B cell (primary cell): Measurements from ENCODE around the gene WBP1. TPM values are rescaled to one million over a fixed set of nuclear protein-coding genes. Genes with fewer than 3 reads are reported as not detected.

Experiments used
- ATAC-seq: fragments of 200-7000 bp; cut with Tn5 transposase; one replicate; pipeline ENCODE4 v1.10.0; 2021; ENCODE audit warnings: low read depth, mild to moderate bottlenecking, moderate number of reproducible peaks, moderate library complexity
- CTCF ChIA-PET: fragments of 350-600 bp; sonication (Branson Sonifier 250); formaldehyde crosslinking; loops from one replicate; lab custom pipeline; 2021; ENCODE audit warnings: antibody characterized with exemption, inconsistent platforms; lab: Charles Lee
- POLR2A ChIA-PET: fragments of 350-600 bp; sonication (Branson Sonifier 250); formaldehyde crosslinking; loops from one replicate; lab custom pipeline; 2021; ENCODE audit warnings: antibody characterized with exemption; lab: Charles Lee
- DNase-seq: peaks from one replicate; pipeline ENCODE4 v3.0.0; 2013
- H2AFZ ChIP-seq: 2 replicates; pipeline ENCODE4 v1.6.1; 2012; ENCODE audit warnings: mild to moderate bottlenecking, low read depth, low read length; ENCODE audit not compliant: insufficient read depth, poor library complexity, severe bottlenecking
- H3K27ac ChIP-seq, 2 donors: 1 replicate in 1 of 2; 2 replicates in 1 of 2; pipeline ENCODE4 v1.5.1; 2012 to 2013; ENCODE audit warnings: low read length in 2 of 2, mild to moderate bottlenecking in 2 of 2, moderate library complexity in 1 of 2
- H3K27me3 ChIP-seq, 4 experiments: fragments of 200-600 bp in 1 of 4; sonication (generic) in 1 of 4; replicated peaks in 1 of 4; 1 replicate in 2 of 4; 2 replicates in 2 of 4; pipeline versions ENCODE4 v1.6.1 to v1.7.0; 2013 to 2016; ENCODE audit warnings: low read length in 3 of 4, mild to moderate bottlenecking in 2 of 4, mixed read lengths in 1 of 4, moderate library complexity in 1 of 4; ENCODE audit not compliant: insufficient read depth in 4 of 4, control insufficient read depth in 3 of 4; ENCODE audit errors: control extremely low read depth in 1 of 4
- H3K36me3 ChIP-seq, 2 experiments: replicated peaks in 1 of 2; 1 replicate in 1 of 2; 2 replicates in 1 of 2; pipeline versions ENCODE4 v1.6.1 to v1.7.1; 2013; ENCODE audit warnings: low read length in 1 of 2; ENCODE audit not compliant: insufficient read depth in 2 of 2, control insufficient read depth in 1 of 2; ENCODE audit errors: control extremely low read depth in 1 of 2, extremely low read depth in 1 of 2
- H3K4me1 ChIP-seq, 2 donors: fragments of 200-600 bp in 1 of 2; sonication (generic) in 1 of 2; 1 replicate in 1 of 2; 2 replicates in 1 of 2; pipeline versions ENCODE4 v1.5.1 to v1.6.1; 2013 to 2017; ENCODE audit warnings: low read length in 2 of 2; ENCODE audit not compliant: control insufficient read depth in 2 of 2, insufficient read depth in 2 of 2
- H3K4me2 ChIP-seq: replicated peaks from 2 replicates; pipeline ENCODE3; 2012; ENCODE audit warnings: mild to moderate bottlenecking, low read depth, low read length; ENCODE audit not compliant: poor library complexity, severe bottlenecking
- H3K4me3 ChIP-seq, 5 experiments: fragments of 200-600 bp in 1 of 5; sonication (generic) in 1 of 5; 1 replicate in 3 of 5; 2 replicates in 2 of 5; pipeline versions ENCODE4 v1.5.1 to v1.7.0; 2011 to 2016; ENCODE audit warnings: low read length in 4 of 5, mild to moderate bottlenecking in 4 of 5, low read depth in 2 of 5, control low read depth in 1 of 5, moderate library complexity in 1 of 5; ENCODE audit not compliant: insufficient read depth in 1 of 5; ENCODE audit errors: control extremely low read depth in 1 of 5, extremely low read depth in 1 of 5
- H3K79me2 ChIP-seq: fragments of 200-600 bp; sonication (generic); one replicate; pipeline ENCODE4 v1.6.0; 2016; ENCODE audit warnings: low read length; ENCODE audit not compliant: control insufficient read depth, insufficient read depth
- H3K9ac ChIP-seq: fragments of 200-600 bp; sonication (generic); 2 replicates; pipeline ENCODE4 v1.6.1; 2017; ENCODE audit warnings: mild to moderate bottlenecking, low read length, moderate library complexity
- H3K9me3 ChIP-seq, 3 donors: one replicate each; pipeline versions ENCODE4 v1.6.1 to v1.7.1; 2013; ENCODE audit warnings: low read length in 2 of 3; ENCODE audit not compliant: control insufficient read depth in 2 of 3, insufficient read depth in 1 of 3; ENCODE audit errors: control extremely low read depth in 1 of 3
- H4K20me1 ChIP-seq: 2 replicates; pipeline ENCODE4 v1.6.0; 2012; ENCODE audit warnings: mild to moderate bottlenecking, low read length; ENCODE audit not compliant: insufficient read depth, control insufficient read depth, poor library complexity, severe bottlenecking
- H3K27ac Mint-ChIP-seq: one replicate; pipeline ENCODE4 v1.8.0; 2021; ENCODE audit warnings: mixed read lengths
- H3K27me3 Mint-ChIP-seq: one replicate; pipeline ENCODE4 v1.8.0; 2021; ENCODE audit warnings: mixed read lengths
- H3K4me1 Mint-ChIP-seq: one replicate; pipeline ENCODE4 v1.8.0; 2021; ENCODE audit warnings: mixed read lengths
- H3K4me3 Mint-ChIP-seq: one replicate; pipeline ENCODE4 v1.8.0; 2021; ENCODE audit warnings: mixed read lengths
- H3K9me3 Mint-ChIP-seq: one replicate; pipeline ENCODE4 v1.8.0; 2022; ENCODE audit warnings: mixed read lengths; ENCODE audit not compliant: insufficient read depth
- CTCF ChIP-seq: fragments of 200-600 bp; IDR thresholded peaks from one replicate; pipeline ENCODE4 v1.8.0; 2022; ENCODE audit warnings: antibody characterized with exemption, mild to moderate bottlenecking
- EZH2 ChIP-seq: IDR thresholded peaks from 2 replicates; pipeline ENCODE4 v1.6.1; 2012; ENCODE audit warnings: borderline replicate concordance, low read depth, mild to moderate bottlenecking, moderate library complexity, low read length; ENCODE audit not compliant: insufficient read depth, poor library complexity, severe bottlenecking
- WGBS: methylation state at CpG from one replicate; pipeline ENCODE4 v1.1.5; 2013; ENCODE audit warnings: missing lambda C conversion rate; ENCODE audit not compliant: insufficient coverage; 5-methylcytosine and 5-hydroxymethylcytosine counted together
- intact Hi-C: fragments of 100-400 bp; cut with micrococcal nuclease; formaldehyde crosslinking; loops from one replicate; pipeline ENCODE4 v1.10.0; 2022
- polyA plus RNA-seq: library from polyadenylated mRNA; depleted of rRNA; stranded (reverse); fragments of >200 nt; gene quantifications from 2 replicates; pipeline ENCODE4 v1.2.3, GENCODE V29; 2012
- total RNA-seq, 2 donors: library from RNA; stranded (reverse); fragments of 120-200 nt in 1 of 2; gene quantifications; 1 replicate in 1 of 2; 2 replicates in 1 of 2; pipeline versions ENCODE4 v1.2.3 to v1.2.4, GENCODE V29; 2013 to 2022

Gene WBP1
- total and polyA plus RNA-seq, 2 donors (not counting 1 experiment from before 2014, with no cell fraction given) = 98.4 to 207 TPM

DNA sequence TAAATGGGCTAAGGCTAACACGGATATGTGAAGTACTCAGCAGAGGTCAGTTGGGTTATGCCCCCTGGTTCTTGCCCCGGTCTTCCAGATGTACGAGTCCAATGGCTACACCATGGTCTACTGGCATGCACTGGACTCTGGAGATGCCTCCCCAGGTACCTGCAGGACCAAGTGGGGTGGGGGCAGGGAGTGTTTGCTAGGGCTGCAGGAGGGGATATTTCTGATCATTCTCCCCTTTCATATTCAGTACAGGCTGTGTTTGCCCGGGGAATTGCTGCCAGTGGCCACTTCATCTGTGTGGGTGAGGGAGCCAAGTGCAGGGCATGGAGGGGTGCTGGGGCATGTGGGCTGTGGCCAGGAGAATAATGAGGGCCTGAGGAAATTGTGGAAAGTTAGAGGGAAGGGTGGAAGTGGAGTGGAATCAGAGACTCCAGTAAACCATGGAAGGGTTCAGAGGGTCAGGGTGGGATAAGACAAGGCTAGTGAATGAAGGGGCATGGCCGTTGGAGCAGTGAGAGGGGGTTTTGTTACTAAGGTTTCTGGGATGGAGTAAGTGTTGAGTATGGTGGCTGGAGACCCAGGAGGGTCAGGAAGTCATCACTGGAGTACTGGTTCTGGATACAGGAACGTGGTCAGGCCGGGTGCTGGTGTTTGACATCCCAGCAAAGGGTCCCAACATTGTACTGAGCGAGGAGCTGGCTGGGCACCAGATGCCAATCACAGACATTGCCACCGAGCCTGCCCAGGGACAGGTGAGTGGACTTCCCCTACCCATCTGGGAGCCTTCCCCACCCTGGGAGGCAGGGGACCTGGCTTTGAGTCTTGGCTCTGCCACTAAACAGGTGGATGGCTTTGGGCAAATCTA is 34.8 kb upstream of the WBP1 start:
- Histone ChIP-seq H3K36me3 (peaks cover 0 to 11% of the 10 kb centered on the region in 2 experiments), H2AFZ (no peak overlapping the region), H3K27me3 (no peaks in the 10 kb centered on the region), H3K27ac (no peak overlapping the region), H3K4me3 (no peak overlapping the region), H3K79me2 (no peaks in the 10 kb centered on the region), H3K9ac (no peak overlapping the region), H3K4me2 (no peak overlapping the region), H3K9me3 (no peaks in the 10 kb centered on the region), H4K20me1 (no peaks in the 10 kb centered on the region), H3K4me1 (peaks cover 22 to 31% of the 10 kb centered on the region in 2 donors)
- Mint-ChIP-seq H3K4me3 (peak overlapping the region; percentile 98), H3K27me3 (no peaks in the 10 kb centered on the region), H3K9me3 (no peaks in the 10 kb centered on the region), H3K4me1 (peaks cover 32% of the 10 kb centered on the region), H3K27ac (no peak overlapping the region)
- ChIA-PET CTCF (no interaction called here), POLR2A (no interaction called here)
- 92% methylated on average over 6 of the region's 9 CpGs for WGBS
- ATAC-seq (no peak), DNase-seq (no peak)
- no peak for TF ChIP-seq EZH2
- no peak for TF ChIP-seq CTCF
- intact Hi-C loops = no loop called here
